HUES48 (cell line): Measurements from ENCODE around the gene ITPKB.

Experiments used
- H3K27ac ChIP-seq: one replicate; pipeline ENCODE4 v1.7.0; 2013; ENCODE audit warnings: low read depth, low read length, inconsistent platforms
- H3K27me3 ChIP-seq: 2 replicates; pipeline ENCODE4 v1.6.1; 2013; ENCODE audit warnings: mild to moderate bottlenecking, low read length; ENCODE audit not compliant: control insufficient read depth, insufficient read depth
- H3K36me3 ChIP-seq: 2 replicates; pipeline ENCODE4 v1.6.1; 2013; ENCODE audit warnings: low read length; ENCODE audit not compliant: control insufficient read depth, insufficient read depth
- H3K4me1 ChIP-seq: 2 replicates; pipeline ENCODE4 v1.6.1; 2013; ENCODE audit warnings: mild to moderate bottlenecking, low read length; ENCODE audit not compliant: control insufficient read depth, insufficient read depth
- H3K4me3 ChIP-seq: 2 replicates; pipeline ENCODE4 v1.5.1; 2013; ENCODE audit warnings: mild to moderate bottlenecking, low read depth, low read length
- H3K9ac ChIP-seq: 2 replicates; pipeline ENCODE4 v1.6.1; 2013; ENCODE audit warnings: mild to moderate bottlenecking, low read depth, low read length, moderate library complexity
- H3K9me3 ChIP-seq: 2 replicates; pipeline ENCODE4 v1.6.1; 2013; ENCODE audit warnings: low read length; ENCODE audit not compliant: control insufficient read depth, insufficient read depth

The ITPKB gene

GRCh38 chr1:226596531-226597165, 142.4 kb downstream of the ITPKB start:
- no peaks in the 10 kb centered on the region for H3K9me3 ChIP-seq
- H3K27me3 ChIP-seq = no peaks in the 10 kb centered on the region
- H3K4me1 ChIP-seq = no peaks in the 10 kb centered on the region
- H3K36me3 ChIP-seq = no peaks in the 10 kb centered on the region
- no peak overlapping the region for H3K9ac ChIP-seq
- no peak overlapping the region for H3K4me3 ChIP-seq
- no peak overlapping the region for H3K27ac ChIP-seq

- no peak overlapping the region for H3K4me3 ChIP-seq
- no peak overlapping the region for H3K27ac ChIP-seq
- no peaks in the 10 kb centered on the region for H3K9me3 ChIP-seq
- H3K27me3 ChIP-seq = no peaks in the 10 kb centered on the region
- no peaks in the 10 kb centered on the region for H3K36me3 ChIP-seq
- peaks cover 6% of the 10 kb centered on the region; the same call in 1 of the 2 replicates for H3K4me1 ChIP-seq
- H3K9ac ChIP-seq = no peak overlapping the region
These were observed 145.5 kb downstream of the ITPKB start for GRCh38 chr1:226593541-226593940.

DNA sequence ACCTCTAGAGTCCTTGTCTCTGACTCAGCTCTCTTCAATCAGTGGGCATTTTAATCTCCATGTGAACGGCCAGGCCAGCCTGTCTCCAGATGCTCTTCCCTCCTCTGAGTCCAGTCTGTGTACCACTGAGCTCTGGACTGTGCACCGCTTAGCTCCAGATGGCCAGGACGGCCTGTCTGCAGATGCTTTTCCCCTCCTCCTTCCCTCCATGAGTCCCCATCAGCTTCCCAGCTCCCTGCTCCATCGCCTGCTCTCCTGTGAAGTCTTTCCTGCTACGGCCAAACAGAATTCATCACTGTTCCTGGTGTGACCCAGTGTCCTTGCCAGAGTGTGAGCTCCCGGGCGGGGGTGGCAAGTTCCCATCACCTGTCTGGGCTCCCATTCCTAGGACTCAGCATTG, 148.5 kb downstream of the ITPKB start:
- Histone ChIP-seq H3K4me1 (peaks cover 6% of the 10 kb centered on the region; the same call in 1 of the 2 replicates), H3K36me3 (no peaks in the 10 kb centered on the region), H3K9me3 (no peaks in the 10 kb centered on the region), H3K27me3 (no peaks in the 10 kb centered on the region), H3K9ac (no peak overlapping the region), H3K27ac (no peak overlapping the region), H3K4me3 (no peak overlapping the region)

DNA sequence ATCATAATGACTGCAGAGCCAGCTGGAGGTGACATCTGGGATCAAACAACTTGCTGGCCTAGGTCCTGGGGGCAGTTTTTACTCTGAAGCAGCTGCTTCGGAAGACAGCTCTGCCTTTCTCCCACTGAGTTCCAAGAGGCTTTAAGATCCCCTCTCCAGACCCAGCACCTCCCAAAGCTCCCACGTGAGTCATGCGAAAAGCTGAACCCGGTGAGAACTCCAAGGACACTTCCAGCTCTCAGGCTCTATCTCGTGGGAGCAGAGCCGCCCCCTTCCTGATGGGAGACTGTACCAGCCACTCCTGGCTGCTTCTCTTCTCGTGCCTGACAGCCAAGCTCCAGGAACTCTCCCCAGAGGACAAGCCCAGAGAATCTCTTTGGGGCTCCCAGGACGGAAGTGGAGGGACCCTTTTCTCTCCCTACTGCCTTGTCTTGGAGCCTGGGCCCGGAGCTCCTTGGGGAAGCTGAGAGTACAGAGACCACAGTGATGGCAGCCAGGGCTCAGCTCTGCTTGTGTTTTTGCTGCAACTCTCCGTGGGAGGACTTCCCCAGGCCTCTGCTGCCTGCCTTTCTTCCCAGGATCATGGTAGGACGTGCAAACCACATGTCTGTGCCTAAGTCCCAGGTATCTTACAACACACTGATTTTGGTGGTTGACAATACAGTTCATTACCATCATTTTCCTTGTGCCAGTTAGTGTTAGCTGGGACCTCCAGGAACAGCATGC, 149.9 kb downstream of the ITPKB start:
- Histone ChIP-seq H3K4me1 (peaks cover 6% of the 10 kb centered on the region; the same call in 1 of the 2 replicates), H3K4me3 (no peak overlapping the region), H3K27me3 (no peaks in the 10 kb centered on the region), H3K9me3 (no peaks in the 10 kb centered on the region), H3K36me3 (no peaks in the 10 kb centered on the region), H3K27ac (no peak overlapping the region), H3K9ac (no peak overlapping the region)

GRCh38 chr1:226588484-226588883, 150.6 kb downstream of the ITPKB start:
- H3K36me3 ChIP-seq = no peaks in the 10 kb centered on the region
- no peak overlapping the region for H3K9ac ChIP-seq
- no peak overlapping the region for H3K4me3 ChIP-seq
- no peak overlapping the region for H3K27ac ChIP-seq
- H3K4me1 ChIP-seq = peaks cover 6% of the 10 kb centered on the region; the same call in 1 of the 2 replicates
- no peaks in the 10 kb centered on the region for H3K9me3 ChIP-seq
- H3K27me3 ChIP-seq = no peaks in the 10 kb centered on the region

DNA sequence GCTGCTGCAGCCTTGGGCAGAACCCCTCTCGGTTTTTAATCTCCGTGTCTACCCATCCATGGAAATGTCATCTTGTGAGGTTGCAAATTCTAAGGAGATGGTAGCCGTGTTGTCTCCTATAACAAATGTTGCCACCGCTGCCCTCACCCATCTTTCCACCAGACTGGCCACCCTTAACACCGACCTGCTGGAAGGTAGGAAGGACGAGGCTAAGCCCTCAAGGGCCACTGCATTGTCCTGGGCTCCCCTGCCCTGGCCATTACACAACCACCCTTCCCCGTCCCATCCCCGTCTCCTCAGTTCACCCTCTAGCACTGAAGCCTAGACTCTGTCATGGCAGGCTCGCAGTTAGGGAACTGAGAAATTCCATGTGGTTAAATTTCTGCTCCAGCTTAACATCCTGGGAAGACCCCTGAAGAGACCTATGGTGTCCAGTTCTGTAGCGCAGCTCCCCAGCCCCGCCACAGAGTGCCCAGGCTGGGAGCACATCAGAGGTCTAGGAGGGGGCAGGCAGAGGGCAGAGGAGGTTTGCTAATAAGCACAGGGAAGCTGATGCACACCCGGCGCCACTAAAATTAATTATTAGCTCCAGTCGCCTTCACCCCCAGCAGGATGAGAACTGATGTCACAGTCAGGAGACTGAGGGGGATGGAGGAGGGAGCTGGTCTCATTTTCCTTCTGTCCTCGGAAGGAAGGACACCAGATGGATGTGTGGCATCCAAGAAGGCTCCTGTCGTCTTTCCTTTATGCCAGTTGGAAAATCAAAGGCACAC, 152.2 kb downstream of the ITPKB start:
- Histone ChIP-seq H3K9me3 (no peaks in the 10 kb centered on the region), H3K4me1 (peaks cover 6% of the 10 kb centered on the region; the same call in 1 of the 2 replicates), H3K27me3 (no peaks in the 10 kb centered on the region)

GRCh38 chr1:226586116-226586515, 153.0 kb downstream of the ITPKB start:
- no peaks in the 10 kb centered on the region for H3K36me3 ChIP-seq
- H3K4me1 ChIP-seq = peaks cover 6% of the 10 kb centered on the region; the same call in 1 of the 2 replicates
- H3K27ac ChIP-seq = no peak overlapping the region
- no peaks in the 10 kb centered on the region for H3K9me3 ChIP-seq
- H3K27me3 ChIP-seq = no peaks in the 10 kb centered on the region
- no peak overlapping the region for H3K4me3 ChIP-seq
- H3K9ac ChIP-seq = no peak overlapping the region

More for the DNA sequence above, 152.2 kb downstream of the ITPKB start:
- no peak overlapping the region for H3K27ac ChIP-seq
- no peaks in the 10 kb centered on the region for H3K36me3 ChIP-seq
- no peak overlapping the region for H3K9ac ChIP-seq
- H3K4me3 ChIP-seq = no peak overlapping the region

DNA sequence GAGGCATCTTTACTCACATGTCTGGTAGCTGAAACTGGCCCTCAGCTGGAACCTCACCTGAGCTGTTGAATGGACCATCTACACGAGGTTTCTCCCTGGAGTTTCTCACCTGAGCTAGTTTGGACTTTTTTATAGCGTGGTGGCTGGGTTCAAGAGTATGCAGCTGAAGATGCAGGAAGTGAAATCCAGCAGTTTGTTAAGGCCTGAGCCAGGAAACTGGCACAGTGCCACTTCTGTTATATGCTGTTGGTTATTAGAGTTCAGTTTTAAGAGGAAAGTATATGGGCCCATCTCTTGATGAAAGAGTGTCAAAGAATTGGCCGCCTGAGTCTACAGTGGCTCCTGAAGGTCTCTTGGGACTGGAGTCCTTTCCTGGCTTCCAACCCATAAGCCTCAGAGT, 154.9 kb downstream of the ITPKB start:
- Histone ChIP-seq H3K4me1 (no peaks in the 10 kb centered on the region), H3K27me3 (no peaks in the 10 kb centered on the region), H3K27ac (no peak overlapping the region), H3K36me3 (no peaks in the 10 kb centered on the region), H3K9me3 (no peaks in the 10 kb centered on the region), H3K4me3 (no peak overlapping the region), H3K9ac (no peak overlapping the region)

GRCh38 chr1:226582966-226583365, 156.1 kb downstream of the ITPKB start:
- no peaks in the 10 kb centered on the region for H3K36me3 ChIP-seq
- no peaks in the 10 kb centered on the region for H3K27me3 ChIP-seq
- no peak overlapping the region for H3K27ac ChIP-seq
- no peak overlapping the region for H3K9ac ChIP-seq
- H3K4me3 ChIP-seq = no peak overlapping the region
- H3K4me1 ChIP-seq = no peaks in the 10 kb centered on the region
- H3K9me3 ChIP-seq = no peaks in the 10 kb centered on the region
